HepG2 (cell line): ENCODE measurements around the gene PROC. TPM values are rescaled to one million over a fixed set of nuclear protein-coding genes. Genes with fewer than 3 reads are reported as not detected.

Experiments used
- CBFB ChIP-seq: sonication (generic); formaldehyde crosslinking; IDR thresholded peaks from 2 replicates; pipeline ENCODE4 v1.4.0; 2020; ENCODE audit warnings: missing genetic modification reagents
- ELF4 ChIP-seq: sonication (generic); formaldehyde crosslinking; IDR thresholded peaks from 2 replicates; pipeline ENCODE4 v1.5.0; 2020; ENCODE audit warnings: missing genetic modification reagents, mild to moderate bottlenecking, moderate library complexity, borderline replicate concordance
- FOXO1 ChIP-seq: sonication (generic); formaldehyde crosslinking; IDR thresholded peaks from 2 replicates; pipeline ENCODE4 v1.4.0; 2020; ENCODE audit warnings: missing genetic modification reagents
- GATAD2A ChIP-seq: IDR thresholded peaks from 2 replicates; pipeline ENCODE4 v1.6.1; 2016
- HMGXB4 ChIP-seq, 2 experiments: sonication (generic) in 1 of 2; formaldehyde crosslinking in 1 of 2; IDR thresholded peaks; 2 replicates each; pipeline versions ENCODE4 v1.4.0 to v1.6.1; 2018 to 2020; ENCODE audit warnings: missing genetic modification reagents in 2 of 2, borderline replicate concordance in 1 of 2, low read depth in 1 of 2, mild to moderate bottlenecking in 1 of 2, missing biosample characterization in 1 of 2
- NKX3-1 ChIP-seq: sonication (generic); formaldehyde crosslinking; IDR thresholded peaks from 2 replicates; pipeline ENCODE4 v1.5.0; 2020; ENCODE audit warnings: missing genetic modification reagents
- RAD51 ChIP-seq: fragments of 450-650 bp; IDR thresholded peaks from 2 replicates; pipeline ENCODE4 v1.6.1; 2016; ENCODE audit warnings: borderline replicate concordance
- REPIN1 ChIP-seq: sonication (generic); formaldehyde crosslinking; IDR thresholded peaks from 2 replicates; pipeline ENCODE4 v1.8.0; 2022; ENCODE audit warnings: missing genetic modification reagents, low read depth, mild to moderate bottlenecking, borderline replicate concordance
- ZBTB38 ChIP-seq: sonication (generic); formaldehyde crosslinking; IDR thresholded peaks from 2 replicates; pipeline ENCODE4 v1.5.1; 2020; ENCODE audit warnings: mild to moderate bottlenecking, missing genetic modification reagents
- ZFP37 ChIP-seq: sonication (generic); formaldehyde crosslinking; IDR thresholded peaks from 2 replicates; pipeline ENCODE4 v1.4.0; 2020; ENCODE audit warnings: missing genetic modification reagents, borderline replicate concordance
- ZKSCAN1 ChIP-seq: fragments of 150-350 bp; IDR thresholded peaks from 2 replicates; pipeline ENCODE4 v1.6.1; 2014; ENCODE audit warnings: low read length
- ZNF124 ChIP-seq: sonication (generic); formaldehyde crosslinking; IDR thresholded peaks from 2 replicates; pipeline ENCODE4 v1.4.0; 2020; ENCODE audit warnings: missing genetic modification reagents
- ZNF605 ChIP-seq: sonication (generic); formaldehyde crosslinking; IDR thresholded peaks from 2 replicates; pipeline ENCODE4 v1.8.0; 2022; ENCODE audit warnings: mild to moderate bottlenecking, missing genetic modification reagents
- ZNF614 ChIP-seq: IDR thresholded peaks from 2 replicates; pipeline ENCODE4 v1.6.1; 2018; ENCODE audit warnings: missing biosample characterization, missing genetic modification reagents, inconsistent platforms, borderline replicate concordance
- ZNF782 ChIP-seq: sonication (generic); formaldehyde crosslinking; IDR thresholded peaks from 2 replicates; pipeline ENCODE4 v1.4.0; 2020; ENCODE audit warnings: missing genetic modification reagents, mild to moderate bottlenecking, borderline replicate concordance
- polyA plus RNA-seq, 8 experiments: library from polyadenylated mRNA; depleted of rRNA in 3 of 8; stranded (reverse) in 7 of 8; unstranded in 1 of 8; fragments of >200 nt; fragmentation: Illumina TruSeq in 4 of 8; extraction: Trizol in 4 of 8; gene quantifications; 2 replicates each; pipeline versions ENCODE4 v1.2.1 to v1.2.3, GENCODE V29; 2011 to 2016; ENCODE audit warnings: low read depth in 4 of 8, missing spikeins in 1 of 8, mixed read lengths in 1 of 8; ENCODE audit not compliant: insufficient read depth in 1 of 8
- total RNA-seq, 5 experiments: library from RNA; depleted of rRNA; stranded (reverse); fragments of >200 nt; fragmentation: Illumina TruSeq; extraction: Trizol; gene quantifications; 2 replicates each; pipeline ENCODE4 v1.2.3, GENCODE V29; 2016; ENCODE audit warnings: low read depth in 1 of 5
- TF ChIP-seq, protein P1 (sequence below): sonication (generic); formaldehyde crosslinking; IDR thresholded peaks from 2 replicates; pipeline ENCODE4 v1.5.1; 2020; ENCODE audit warnings: missing genetic modification reagents, mild to moderate bottlenecking, borderline replicate concordance
- TF ChIP-seq, protein P2 (sequence below): sonication (generic); formaldehyde crosslinking; IDR thresholded peaks from 2 replicates; pipeline ENCODE4 v1.4.0; 2020; ENCODE audit warnings: missing genetic modification reagents
- TF ChIP-seq, protein P3 (sequence below): sonication (generic); formaldehyde crosslinking; IDR thresholded peaks from 2 replicates; pipeline ENCODE4 v1.4.0; 2020; ENCODE audit warnings: missing genetic modification reagents, low read depth, mild to moderate bottlenecking, borderline replicate concordance
- TF ChIP-seq, protein P4 (sequence below): sonication (generic); formaldehyde crosslinking; IDR thresholded peaks from 2 replicates; pipeline ENCODE4 v1.4.0; 2020; ENCODE audit warnings: missing genetic modification reagents; ENCODE audit errors: not compliant biosample characterization
- TF ChIP-seq, protein P5 (sequence below): sonication (generic); formaldehyde crosslinking; IDR thresholded peaks from 2 replicates; pipeline ENCODE4 v1.9.0; 2021; ENCODE audit warnings: missing genetic modification reagents, borderline replicate concordance

PROC gene
- total and polyA plus RNA-seq, 2 of the 13 experiments (the other 11 are each of a cell fraction or from before 2014, with no cell fraction given): 134 to 185 TPM

- TF ChIP-seq, protein P1, sequence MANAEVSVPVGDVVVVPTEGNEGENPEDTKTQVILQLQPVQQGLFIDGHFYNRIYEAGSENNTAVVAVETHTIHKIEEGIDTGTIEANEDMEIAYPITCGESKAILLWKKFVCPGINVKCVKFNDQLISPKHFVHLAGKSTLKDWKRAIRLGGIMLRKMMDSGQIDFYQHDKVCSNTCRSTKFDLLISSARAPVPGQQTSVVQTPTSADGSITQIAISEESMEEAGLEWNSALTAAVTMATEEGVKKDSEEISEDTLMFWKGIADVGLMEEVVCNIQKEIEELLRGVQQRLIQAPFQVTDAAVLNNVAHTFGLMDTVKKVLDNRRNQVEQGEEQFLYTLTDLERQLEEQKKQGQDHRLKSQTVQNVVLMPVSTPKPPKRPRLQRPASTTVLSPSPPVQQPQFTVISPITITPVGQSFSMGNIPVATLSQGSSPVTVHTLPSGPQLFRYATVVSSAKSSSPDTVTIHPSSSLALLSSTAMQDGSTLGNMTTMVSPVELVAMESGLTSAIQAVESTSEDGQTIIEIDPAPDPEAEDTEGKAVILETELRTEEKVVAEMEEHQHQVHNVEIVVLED (CRISPR knock-in tag): peak; percentile 30; the same call in 1 of the 2 replicates
- TF ChIP-seq ZFP37 (CRISPR knock-in tag): no peak
- TF ChIP-seq, protein P2, sequence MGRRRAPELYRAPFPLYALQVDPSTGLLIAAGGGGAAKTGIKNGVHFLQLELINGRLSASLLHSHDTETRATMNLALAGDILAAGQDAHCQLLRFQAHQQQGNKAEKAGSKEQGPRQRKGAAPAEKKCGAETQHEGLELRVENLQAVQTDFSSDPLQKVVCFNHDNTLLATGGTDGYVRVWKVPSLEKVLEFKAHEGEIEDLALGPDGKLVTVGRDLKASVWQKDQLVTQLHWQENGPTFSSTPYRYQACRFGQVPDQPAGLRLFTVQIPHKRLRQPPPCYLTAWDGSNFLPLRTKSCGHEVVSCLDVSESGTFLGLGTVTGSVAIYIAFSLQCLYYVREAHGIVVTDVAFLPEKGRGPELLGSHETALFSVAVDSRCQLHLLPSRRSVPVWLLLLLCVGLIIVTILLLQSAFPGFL (CRISPR knock-in tag): no peak
- TF ChIP-seq, protein P3, sequence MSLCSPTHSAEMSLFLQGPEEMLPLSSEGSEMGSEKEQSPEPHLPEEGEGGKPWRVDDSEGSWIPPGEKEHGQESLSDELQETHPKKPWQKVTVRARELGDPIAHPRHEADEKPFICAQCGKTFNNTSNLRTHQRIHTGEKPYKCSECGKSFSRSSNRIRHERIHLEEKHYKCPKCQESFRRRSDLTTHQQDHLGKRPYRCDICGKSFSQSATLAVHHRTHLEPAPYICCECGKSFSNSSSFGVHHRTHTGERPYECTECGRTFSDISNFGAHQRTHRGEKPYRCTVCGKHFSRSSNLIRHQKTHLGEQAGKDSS (CRISPR knock-in tag): 0 out of 2 replicates have a peak, but pooled peaks have one; percentile 8
- no peak for TF ChIP-seq NKX3-1 (CRISPR knock-in tag)
- TF ChIP-seq, protein P4, sequence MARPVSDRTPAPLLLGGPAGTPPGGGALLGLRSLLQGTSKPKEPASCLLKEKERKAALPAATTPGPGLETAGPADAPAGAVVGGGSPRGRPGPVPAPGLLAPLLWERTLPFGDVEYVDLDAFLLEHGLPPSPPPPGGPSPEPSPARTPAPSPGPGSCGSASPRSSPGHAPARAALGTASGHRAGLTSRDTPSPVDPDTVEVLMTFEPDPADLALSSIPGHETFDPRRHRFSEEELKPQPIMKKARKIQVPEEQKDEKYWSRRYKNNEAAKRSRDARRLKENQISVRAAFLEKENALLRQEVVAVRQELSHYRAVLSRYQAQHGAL (CRISPR knock-in tag): no peak
- TF ChIP-seq ZNF605 (CRISPR knock-in tag): peak; percentile 52; the same call in 1 of the 2 replicates
- no peak for TF ChIP-seq ZBTB38 (CRISPR knock-in tag)
- no peak for TF ChIP-seq RAD51
- TF ChIP-seq ZKSCAN1: no peak
- TF ChIP-seq ZNF614 (CRISPR knock-in tag): no peak
- TF ChIP-seq GATAD2A (CRISPR knock-in tag): 0 out of 2 replicates have a peak, but pooled peaks have one; percentile 4
- TF ChIP-seq ZNF782 (CRISPR knock-in tag): no peak
- TF ChIP-seq, protein P5, sequence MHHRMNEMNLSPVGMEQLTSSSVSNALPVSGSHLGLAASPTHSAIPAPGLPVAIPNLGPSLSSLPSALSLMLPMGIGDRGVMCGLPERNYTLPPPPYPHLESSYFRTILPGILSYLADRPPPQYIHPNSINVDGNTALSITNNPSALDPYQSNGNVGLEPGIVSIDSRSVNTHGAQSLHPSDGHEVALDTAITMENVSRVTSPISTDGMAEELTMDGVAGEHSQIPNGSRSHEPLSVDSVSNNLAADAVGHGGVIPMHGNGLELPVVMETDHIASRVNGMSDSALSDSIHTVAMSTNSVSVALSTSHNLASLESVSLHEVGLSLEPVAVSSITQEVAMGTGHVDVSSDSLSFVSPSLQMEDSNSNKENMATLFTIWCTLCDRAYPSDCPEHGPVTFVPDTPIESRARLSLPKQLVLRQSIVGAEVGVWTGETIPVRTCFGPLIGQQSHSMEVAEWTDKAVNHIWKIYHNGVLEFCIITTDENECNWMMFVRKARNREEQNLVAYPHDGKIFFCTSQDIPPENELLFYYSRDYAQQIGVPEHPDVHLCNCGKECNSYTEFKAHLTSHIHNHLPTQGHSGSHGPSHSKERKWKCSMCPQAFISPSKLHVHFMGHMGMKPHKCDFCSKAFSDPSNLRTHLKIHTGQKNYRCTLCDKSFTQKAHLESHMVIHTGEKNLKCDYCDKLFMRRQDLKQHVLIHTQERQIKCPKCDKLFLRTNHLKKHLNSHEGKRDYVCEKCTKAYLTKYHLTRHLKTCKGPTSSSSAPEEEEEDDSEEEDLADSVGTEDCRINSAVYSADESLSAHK (CRISPR knock-in tag): peak; percentile 14; the same call in 1 of the 2 replicates
- no peak for TF ChIP-seq CBFB (CRISPR knock-in tag)
- TF ChIP-seq ZNF124: no peak
- peak in 1 of 2 experiments; percentile 13; a peak in 1 of 4 replicates for TF ChIP-seq HMGXB4 (CRISPR knock-in tag; IDR thresholded peaks at IDR 0.05; ENCODE audit: borderline replicate concordance in 1 of 2, low read depth in 1 of 2)
- no peak for TF ChIP-seq FOXO1
- TF ChIP-seq REPIN1: no peak
- no peak for TF ChIP-seq ELF4 (CRISPR knock-in tag)
Measured at GRCh38 chr2:127408807-127409099, 9.5 kb upstream of the PROC start (continued).
